CD4-positive, alpha-beta T cell (primary cell): ENCODE data around the gene DOCK9. TPM values are rescaled to one million over a fixed set of nuclear protein-coding genes. Genes with fewer than 3 reads are reported as not detected.

ENCODE experiments used
- ATAC-seq: fragments of 200-7000 bp; cut with Tn5 transposase; one replicate; pipeline ENCODE4 v1.10.0; 2022; ENCODE audit warnings: mild to moderate bottlenecking; ENCODE audit not compliant: poor library complexity
- CTCF ChIA-PET: fragments of 350-600 bp; sonication (Branson Sonifier 250); formaldehyde crosslinking; loops from one replicate; lab custom pipeline; 2021; ENCODE audit warnings: antibody characterized with exemption, inconsistent platforms; lab: Charles Lee
- POLR2A ChIA-PET: fragments of 350-600 bp; sonication (Branson Sonifier 250); formaldehyde crosslinking; loops from one replicate; lab custom pipeline; 2021; ENCODE audit warnings: antibody characterized with exemption, inconsistent platforms; lab: Charles Lee
- DNase-seq, 14 experiments: peaks; one replicate each; pipeline ENCODE4 v3.0.0-alpha.2; 2013 to 2020; ENCODE audit warnings: mixed read lengths in 2 of 14
- H3K27ac ChIP-seq, 2 donors: one replicate each; pipeline versions ENCODE4 v1.5.1 to v1.7.0; 2013; ENCODE audit warnings: low read length in 2 of 2, low read depth in 1 of 2, mild to moderate bottlenecking in 1 of 2
- H3K27me3 ChIP-seq, 2 experiments: 1 replicate in 1 of 2; 2 replicates in 1 of 2; pipeline versions ENCODE4 v1.6.1 to v1.7.0; 2013; ENCODE audit warnings: low read length in 2 of 2, control low read depth in 1 of 2, mild to moderate bottlenecking in 1 of 2, moderate library complexity in 1 of 2; ENCODE audit not compliant: insufficient read depth in 2 of 2, control insufficient read depth in 1 of 2
- H3K36me3 ChIP-seq: one replicate; pipeline ENCODE4 v1.6.1; 2013; ENCODE audit warnings: low read length, control low read depth; ENCODE audit not compliant: insufficient read depth
- H3K4me1 ChIP-seq: one replicate; pipeline ENCODE4 v1.6.1; 2013; ENCODE audit warnings: low read length, control low read depth; ENCODE audit not compliant: insufficient read depth
- H3K4me3 ChIP-seq: one replicate; pipeline ENCODE4 v1.5.1; 2013; ENCODE audit warnings: mild to moderate bottlenecking, low read length, moderate library complexity
- H3K9me3 ChIP-seq, 2 experiments: 1 replicate in 1 of 2; 2 replicates in 1 of 2; pipeline versions ENCODE4 v1.6.1 to v1.7.0; 2013; ENCODE audit warnings: low read length in 2 of 2, mild to moderate bottlenecking in 2 of 2, control low read depth in 1 of 2, moderate library complexity in 1 of 2; ENCODE audit not compliant: control insufficient read depth in 1 of 2, insufficient read depth in 1 of 2
- H3K27ac Mint-ChIP-seq: one replicate; pipeline ENCODE4 v1.8.0; 2020; ENCODE audit warnings: mixed read lengths
- H3K27me3 Mint-ChIP-seq: one replicate; pipeline ENCODE4 v1.8.0; 2021; ENCODE audit warnings: mixed read lengths
- H3K36me3 Mint-ChIP-seq: one replicate; pipeline ENCODE4 v1.8.0; 2021; ENCODE audit warnings: low read depth, mixed read lengths
- H3K4me1 Mint-ChIP-seq: one replicate; pipeline ENCODE4 v1.8.0; 2021; ENCODE audit warnings: low read depth, mixed read lengths
- H3K4me3 Mint-ChIP-seq: one replicate; pipeline ENCODE4 v1.8.0; 2020; ENCODE audit warnings: mild to moderate bottlenecking, mixed read lengths
- H3K9me3 Mint-ChIP-seq: one replicate; pipeline ENCODE4 v1.8.0; 2020; ENCODE audit warnings: mixed read lengths
- CTCF ChIP-seq: fragments of 200-600 bp; IDR thresholded peaks from one replicate; pipeline ENCODE4 v1.8.0; 2022; ENCODE audit warnings: antibody characterized with exemption, mild to moderate bottlenecking
- intact Hi-C, 2 experiments: fragments of 100-400 bp; cut with DNase I in 1 of 2; cut with micrococcal nuclease in 1 of 2; formaldehyde crosslinking; loops; one replicate each; pipeline versions ENCODE4 v1.15.1 to v1.9.0; 2023 to 2025; cut with DNase I, micrococcal nuclease
- total RNA-seq, 174 experiments: library from RNA in 2 of 174; stranded (reverse) in 2 of 174; gene quantifications; one replicate each; pipeline ENCODE4 v1.2.3 and lab custom pipeline; 2021 to 2026

Gene DOCK9
- total RNA-seq, 2 experiments from 2014 or later = 76.3 to 79.3 TPM

GRCh38 chr13:98998831-98999638 lies 21.2 kb upstream of the DOCK9 start:
- Histone ChIP-seq H3K9me3 (no peaks in the 10 kb centered on the region), H3K27me3 (no peaks in the 10 kb centered on the region), H3K27ac (peak overlapping the region in 1 of 2 donors; percentile 14), H3K36me3 (no peaks in the 10 kb centered on the region), H3K4me1 (peaks cover 81% of the 10 kb centered on the region), H3K4me3 (no peak overlapping the region)
- ATAC-seq (peak; percentile 71), DNase-seq (peak in 10 of 14 experiments; percentile 9 to 73 (median 29))
- Mint-ChIP-seq H3K9me3 (no peaks in the 10 kb centered on the region), H3K27me3 (no peaks in the 10 kb centered on the region), H3K27ac (peak overlapping the region; percentile 94), H3K4me3 (peak overlapping the region; percentile 85), H3K4me1 (peaks cover 99% of the 10 kb centered on the region), H3K36me3 (peaks cover 11% of the 10 kb centered on the region)
- no peak for TF ChIP-seq CTCF
- CTCF ChIA-PET = no interaction called here
- intact Hi-C loops = loop anchor here (1.0 to 10.0 kb wide), 7 partner anchors 33 to 498 kb away; no protein-coding TSS in a partner anchor
- POLR2A ChIA-PET = interaction anchor here (0.6 to 1.8 kb wide), 6 partner anchors 10 to 240 kb away, joined by 3 to 7 read pairs (median 3); no protein-coding TSS in a partner anchor

- CTCF ChIA-PET = interaction anchor here (0.9 kb wide), 1 partner anchor 58 kb away, joined by 3 read pairs; no protein-coding TSS in a partner anchor
- Histone ChIP-seq H3K9me3 (no peaks in the 10 kb centered on the region), H3K4me3 (no peak overlapping the region), H3K27ac (no peak overlapping the region), H3K27me3 (no peaks in the 10 kb centered on the region), H3K4me1 (peaks cover 73% of the 10 kb centered on the region), H3K36me3 (no peaks in the 10 kb centered on the region)
- POLR2A ChIA-PET = interaction anchor here (0.6 to 1.9 kb wide), 7 partner anchors 13 to 241 kb away, joined by 3 to 7 read pairs (median 3); no protein-coding TSS in a partner anchor
- no peaks in the 10 kb centered on the region for H3K9me3 Mint-ChIP-seq
- peak overlapping the region; percentile 27 for H3K4me3 Mint-ChIP-seq
- intact Hi-C loops = loop anchor here (1.0 to 10.0 kb wide), 7 partner anchors 34 to 499 kb away; no protein-coding TSS in a partner anchor
- peak in 4 of 14 experiments; percentile 7 to 44 (median 23) for DNase-seq
- ATAC-seq = no peak
- no peaks in the 10 kb centered on the region for H3K27me3 Mint-ChIP-seq
- peak overlapping the region; percentile 94 for H3K27ac Mint-ChIP-seq
- no peak for TF ChIP-seq CTCF
- peaks cover 98% of the 10 kb centered on the region for H3K4me1 Mint-ChIP-seq
- H3K36me3 Mint-ChIP-seq = peaks cover 11% of the 10 kb centered on the region
Measured at GRCh38 chr13:98997738-98998641, 20.1 kb upstream of the DOCK9 start.
